DMS 273 (cell line): ENCODE results near the gene UBA3.

Experiments
- DNase-seq: peaks from one replicate; lab custom pipeline; 2025; ENCODE audit not compliant: unreplicated experiment; lab: John Stamatoyannopoulos, UW

The UBA3 gene

GRCh38 chr3:69080233-69080920 is at the start of gene UBA3:
Gene UBA3 (minus strand): TSS chr3:69080365. CDS start chr3:69080353, 12 bp downstream.
- peak; percentile 93 for DNase-seq

DNA sequence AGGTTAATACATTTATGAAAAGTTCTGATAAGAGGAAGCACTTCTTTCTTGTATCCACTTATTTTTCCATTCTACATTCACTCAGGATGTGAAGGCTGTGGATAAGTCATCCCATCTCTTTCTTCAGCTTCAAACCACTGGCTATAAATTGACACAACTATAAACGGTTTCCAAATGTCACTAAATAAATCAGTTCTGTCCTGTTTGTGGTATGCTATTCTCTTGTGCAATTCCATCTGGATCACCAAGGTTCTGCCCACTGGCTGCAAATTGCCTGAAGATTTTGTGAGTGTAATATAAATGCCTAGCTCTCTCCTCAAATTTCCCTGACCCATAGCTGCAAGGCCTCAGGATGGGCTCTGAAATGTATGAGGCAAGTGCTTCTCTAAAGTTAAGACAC is 49.4 kb upstream of the UBA3 start:
- DNase-seq: no peak

- no peak for DNase-seq
These were observed 48.3 kb upstream of the UBA3 start for GRCh38 chr3:69128509-69128908.

- DNase-seq: no peak
These were observed 46.8 kb upstream of the UBA3 start for GRCh38 chr3:69126999-69127398.

DNA sequence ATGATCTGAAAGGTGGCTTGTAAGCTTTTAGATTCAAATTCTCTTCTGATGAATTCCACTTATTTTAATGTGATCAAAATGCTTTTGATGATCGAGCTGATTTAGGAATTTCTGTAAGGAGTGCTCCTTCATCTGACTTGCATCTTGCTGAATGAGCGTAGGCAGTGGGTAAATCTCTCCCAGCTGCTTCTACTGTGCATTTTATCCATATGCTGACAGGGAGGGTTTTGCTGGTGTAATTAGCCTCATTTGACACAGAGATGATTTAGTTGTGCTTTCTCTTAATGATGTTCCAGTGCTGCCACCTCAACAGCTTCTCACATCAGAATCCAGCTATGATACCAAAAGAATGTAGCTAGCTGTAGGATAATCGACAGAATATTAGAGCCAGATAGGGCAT is 46.1 kb upstream of the UBA3 start:
- DNase-seq: no peak

DNA sequence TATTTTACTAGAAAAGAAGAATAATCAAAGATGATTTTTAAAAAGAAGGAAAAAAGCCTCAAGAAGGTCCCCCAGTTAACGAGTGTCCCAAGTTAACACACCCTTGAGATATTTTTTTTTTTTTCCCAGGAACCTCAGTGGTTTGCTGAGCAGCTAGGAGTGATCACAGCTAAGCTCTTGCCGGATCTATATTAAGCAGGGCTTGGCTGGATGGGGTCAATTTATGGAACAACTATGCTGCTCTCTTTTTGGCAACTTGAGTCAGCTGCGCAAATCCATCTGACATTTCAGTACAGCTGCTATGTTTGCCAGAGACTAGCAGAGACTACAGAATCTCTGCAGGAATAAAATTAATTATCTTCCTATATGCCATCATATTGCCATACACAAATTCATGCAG is 42.2 kb upstream of the UBA3 start, which contains the start of gene LMOD3:
Gene LMOD3, minus strand, starts transcription at position 193 of the 400 bp plus-strand sequence. CDS start 209 bp downstream, outside the sequence.
- no peak for DNase-seq

DNA sequence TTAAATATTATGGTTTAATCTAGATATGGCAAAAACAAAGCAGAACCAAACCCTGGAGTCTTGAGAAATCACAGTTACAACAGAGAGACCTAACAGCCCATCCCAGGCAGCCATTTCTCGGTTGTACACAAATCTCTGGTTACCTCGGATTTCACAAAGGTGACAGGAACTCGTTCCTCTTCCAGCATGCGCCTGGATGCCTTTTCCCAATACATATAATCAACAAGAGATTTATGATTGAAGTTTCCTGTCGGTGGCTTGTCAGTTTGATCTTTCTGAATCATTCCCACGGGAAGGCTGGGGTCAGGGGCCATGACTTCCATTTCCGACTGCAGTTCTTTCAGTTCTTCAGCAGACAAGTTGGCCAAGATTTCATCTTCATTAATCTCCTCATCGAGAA is 41.8 kb upstream of the UBA3 start:
- DNase-seq: no peak

GRCh38 chr3:69121513-69121912 is 41.3 kb upstream of the UBA3 start:
- DNase-seq: no peak

DNA sequence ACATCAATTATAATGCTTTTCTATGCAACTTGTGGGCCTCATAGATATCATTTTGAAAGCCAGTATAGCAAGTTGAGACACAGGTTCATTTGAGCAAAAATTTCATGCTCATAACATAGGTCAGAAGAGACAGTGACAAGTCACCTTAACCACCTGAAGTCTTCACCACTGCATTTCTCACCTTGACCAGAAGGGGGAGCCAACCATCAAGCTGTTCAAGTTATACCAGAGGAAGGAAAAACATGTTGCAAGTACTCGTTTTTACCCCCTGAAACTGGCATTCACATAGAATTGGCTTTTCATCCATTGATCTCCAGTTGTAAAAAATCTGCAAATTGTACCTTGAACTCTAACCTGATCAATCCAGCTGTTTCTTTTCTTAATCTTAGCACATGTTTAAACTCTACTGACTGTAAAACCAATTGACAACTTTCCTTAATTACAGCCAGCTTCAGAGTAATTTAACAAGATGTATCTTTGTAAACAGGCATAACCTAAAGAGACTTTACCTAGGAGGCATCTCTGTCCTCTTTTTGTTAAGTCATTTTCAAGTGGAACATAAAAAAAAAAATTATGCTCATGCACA is 40.8 kb upstream of the UBA3 start:
- peak; percentile 82 for DNase-seq

DNA sequence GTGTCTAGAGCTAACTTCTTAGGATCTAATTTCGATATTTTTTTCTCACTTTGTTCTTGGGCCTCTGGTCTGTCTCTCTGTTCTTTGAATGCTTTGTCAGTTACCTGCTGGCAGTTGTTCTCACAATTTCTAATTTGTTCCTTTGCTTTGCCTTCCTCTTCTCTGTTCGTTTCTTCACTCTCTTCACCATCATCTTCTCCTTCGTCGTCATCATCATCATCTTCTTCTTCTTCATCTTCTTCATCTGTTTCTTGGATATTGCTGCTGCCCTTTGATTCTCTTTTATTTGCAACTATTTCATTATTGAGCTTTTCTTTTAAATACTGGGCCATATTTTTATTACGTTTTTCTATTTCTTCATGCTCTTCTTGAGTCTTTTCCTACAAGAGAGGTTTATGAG is 39.5 kb upstream of the UBA3 start:
- no peak for DNase-seq

- no peak for DNase-seq
These were observed 39.0 kb upstream of the UBA3 start for GRCh38 chr3:69119138-69119537.

- DNase-seq: no peak
These were observed 38.4 kb upstream of the UBA3 start for GRCh38 chr3:69118555-69118954.

- no peak for DNase-seq
These were observed 36.7 kb upstream of the UBA3 start for GRCh38 chr3:69116897-69117296.

GRCh38 chr3:69116162-69116561 is 36.0 kb upstream of the UBA3 start:
- DNase-seq: no peak

DNA sequence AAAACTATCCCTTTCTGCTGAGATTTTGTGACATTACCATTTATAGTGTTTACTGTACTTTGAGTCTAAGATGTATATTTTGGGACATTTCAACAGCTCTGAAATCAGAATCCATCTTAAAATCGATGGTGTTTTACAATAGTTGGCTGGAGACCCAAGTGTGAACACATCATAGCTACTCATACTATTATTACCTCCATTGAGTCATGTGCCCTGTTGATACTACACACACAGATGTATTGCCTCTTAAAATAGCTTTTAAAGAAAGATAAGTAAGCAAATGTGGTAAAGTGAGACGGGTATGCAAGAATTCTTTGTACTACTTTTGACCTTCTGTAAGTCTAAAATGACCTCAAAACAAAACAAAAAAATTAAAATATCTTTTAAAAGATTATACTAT is 35.6 kb upstream of the UBA3 start:
- no peak for DNase-seq

DNA sequence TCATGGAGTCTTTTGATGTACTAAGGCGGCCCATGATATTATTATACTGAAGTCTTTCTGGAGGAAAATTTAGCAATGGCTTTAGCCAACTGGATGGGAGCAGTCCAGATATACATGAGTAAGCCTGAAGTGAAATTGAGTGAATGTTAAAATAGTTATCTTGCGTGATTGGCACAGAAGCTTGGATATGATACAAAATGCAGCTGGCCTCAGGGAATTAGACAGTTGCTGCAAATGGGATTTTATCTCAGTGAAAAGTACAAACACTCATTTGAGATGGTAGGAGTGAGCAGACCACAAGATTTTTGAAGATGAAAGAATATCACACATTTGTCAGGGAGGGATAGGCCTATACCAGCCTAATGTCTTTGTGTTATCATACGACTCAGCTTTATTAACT is 33.4 kb upstream of the UBA3 start:
- no peak for DNase-seq

- no peak for DNase-seq
These were observed 30.9 kb upstream of the UBA3 start for GRCh38 chr3:69110941-69111546.

- no peak for DNase-seq
These were observed 28.6 kb upstream of the UBA3 start for GRCh38 chr3:69108811-69109210.

- DNase-seq: no peak
These were observed 27.7 kb upstream of the UBA3 start for GRCh38 chr3:69107841-69108240.

- no peak for DNase-seq
These were observed 25.2 kb upstream of the UBA3 start for GRCh38 chr3:69105320-69105719.

DNA sequence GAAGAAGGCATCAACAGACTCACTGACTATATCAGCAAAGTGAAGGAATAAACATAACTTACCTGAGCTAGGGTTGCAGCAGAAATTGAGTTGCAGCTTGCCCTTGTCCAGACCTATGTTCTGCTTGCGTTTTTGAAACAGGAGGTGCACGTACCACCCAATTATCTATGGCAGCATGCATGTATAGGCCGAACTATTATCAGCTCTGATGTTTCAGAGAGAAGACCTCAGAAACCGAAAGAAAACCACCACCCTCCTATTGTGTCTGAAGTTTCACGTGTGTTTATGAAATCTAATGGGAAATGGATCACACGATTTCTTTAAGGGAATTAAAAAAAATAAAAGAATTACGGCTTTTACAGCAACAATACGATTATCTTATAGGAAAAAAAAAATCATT is 24.4 kb upstream of the UBA3 start:
- no peak for DNase-seq

GRCh38 chr3:69103123-69103522 is 23.0 kb upstream of the UBA3 start:
- DNase-seq: no peak
